SK-N-SH (cell line): Measurements from ENCODE around the gene KIAA1549. TPM values are rescaled to one million over a fixed set of nuclear protein-coding genes. Genes with fewer than 3 reads are reported as not detected.

ENCODE experiments used
- CTCF ChIA-PET: fragments of 300-600, 350-600 bp; formaldehyde crosslinking; extraction: SDS; loops from one replicate; lab custom pipeline; 2021; lab: Yijun Ruan, JAX
- POLR2A ChIA-PET: fragments of 350-600 bp; sonication (Branson Sonifier 250); formaldehyde crosslinking; extraction: SDS; loops from one replicate; lab custom pipeline; 2020; ENCODE audit warnings: antibody characterized with exemption, inconsistent platforms; lab: Yijun Ruan, JAX
- DNase-seq: peaks from one replicate; pipeline ENCODE4 v3.0.0; 2012
- H2AFZ ChIP-seq: fragments of 200-600 bp; sonication (generic); 2 replicates; pipeline ENCODE4 v1.8.1; 2016; ENCODE audit warnings: antibody characterized with exemption, mild to moderate bottlenecking, low read depth
- H3F3A ChIP-seq: fragments of 200-600 bp; sonication (generic); replicated peaks from 2 replicates; pipeline ENCODE3; 2016; ENCODE audit warnings: antibody characterized with exemption, mild to moderate bottlenecking; ENCODE audit not compliant: insufficient read depth
- H3K27ac ChIP-seq, 2 experiments: fragments of 200-500 bp in 1 of 2; fragments of 200-600 bp in 1 of 2; sonication (Bioruptor generic) in 1 of 2; sonication (generic), shearing (Covaris generic) in 1 of 2; 2 replicates each; pipeline versions ENCODE4 v1.5.1 to v1.6.1; 2014 to 2016; ENCODE audit warnings: low read depth in 2 of 2, inconsistent platforms in 1 of 2, low read length in 1 of 2, mild to moderate bottlenecking in 1 of 2, mixed read lengths in 1 of 2
- H3K27me3 ChIP-seq: fragments of 200-600 bp; sonication (generic), shearing (Covaris generic); 2 replicates; pipeline ENCODE4 v1.6.1; 2016; ENCODE audit warnings: mixed run types; ENCODE audit not compliant: insufficient read depth
- H3K36me3 ChIP-seq, 2 experiments: fragments of 200-500 bp in 1 of 2; fragments of 200-600 bp in 1 of 2; sonication (Bioruptor generic) in 1 of 2; sonication (generic) in 1 of 2; replicated peaks in 1 of 2; 2 replicates each; pipeline versions ENCODE3 to v1.5.1; 2014 to 2016; ENCODE audit warnings: low read length in 1 of 2, mild to moderate bottlenecking in 1 of 2; ENCODE audit not compliant: insufficient read depth in 2 of 2, control insufficient read depth in 1 of 2
- H3K4me1 ChIP-seq, 2 experiments: fragments of 200-500 bp in 1 of 2; fragments of 200-600 bp in 1 of 2; sonication (Bioruptor generic) in 1 of 2; sonication (generic), shearing (Covaris generic) in 1 of 2; 2 replicates each; pipeline versions ENCODE4 v1.5.1 to v1.6.1; 2014 to 2016; ENCODE audit warnings: low read depth in 1 of 2, low read length in 1 of 2, mixed run types in 1 of 2; ENCODE audit not compliant: insufficient read depth in 2 of 2, control insufficient read depth in 1 of 2
- H3K4me2 ChIP-seq: fragments of 200-600 bp; sonication (generic), shearing (Covaris generic); 2 replicates; pipeline ENCODE4 v1.6.1; 2017; ENCODE audit warnings: mixed run types
- H3K4me3 ChIP-seq, 2 experiments: fragments of 200-500 bp in 1 of 2; fragments of 200-600 bp in 1 of 2; sonication (Bioruptor generic) in 1 of 2; sonication (generic), shearing (Covaris generic) in 1 of 2; 2 replicates each; pipeline versions ENCODE4 v1.5.1 to v1.8.1; 2014 to 2016; ENCODE audit warnings: low read depth in 2 of 2, inconsistent platforms in 1 of 2, low read length in 1 of 2, mild to moderate bottlenecking in 1 of 2, mixed read lengths in 1 of 2, moderate library complexity in 1 of 2
- H3K79me2 ChIP-seq: fragments of 200-600 bp; sonication (generic); 2 replicates; pipeline ENCODE4 v1.8.1; 2017; ENCODE audit warnings: mild to moderate bottlenecking; ENCODE audit not compliant: insufficient read depth
- H3K9ac ChIP-seq: fragments of 200-600 bp; sonication (generic); 2 replicates; pipeline ENCODE4 v1.6.1; 2017; ENCODE audit warnings: mixed run types
- H3K9me2 ChIP-seq: fragments of 200-600 bp; sonication (generic); 2 replicates; pipeline ENCODE4 v1.6.1; 2017; ENCODE audit warnings: mixed run types
- H3K9me3 ChIP-seq: fragments of 200-600 bp; sonication (generic); 2 replicates; pipeline ENCODE4 v1.6.1; 2017; ENCODE audit warnings: mixed run types, mild to moderate bottlenecking, moderate library complexity
- H4K20me1 ChIP-seq: fragments of 200-600 bp; sonication (generic); 2 replicates; pipeline ENCODE4 v1.6.1; 2017; ENCODE audit warnings: mild to moderate bottlenecking, mixed run types; ENCODE audit not compliant: insufficient read depth
- CHD2 ChIP-seq: fragments of 150-350 bp; IDR thresholded peaks from 2 replicates; pipeline ENCODE4 v1.6.1; 2018; ENCODE audit warnings: low read length; ENCODE audit not compliant: partially characterized antibody
- CTCF ChIP-seq: fragments of 200-600 bp; sonication (generic); IDR thresholded peaks from 2 replicates; pipeline ENCODE4 v1.6.1; 2017; ENCODE audit warnings: antibody characterized with exemption, mild to moderate bottlenecking, moderate library complexity
- EP300 ChIP-seq, 2 experiments: IDR thresholded peaks; 2 replicates each; pipeline versions ENCODE4 v1.4.0 to v1.6.1; 2012; ENCODE audit warnings: borderline replicate concordance in 1 of 2, low read depth in 1 of 2, low read length in 1 of 2
- FOSL2 ChIP-seq: IDR thresholded peaks from 2 replicates; pipeline ENCODE4 v1.4.0; 2012; ENCODE audit warnings: low read depth, mild to moderate bottlenecking, moderate library complexity, borderline replicate concordance
- IRF3 ChIP-seq: fragments of 150-350 bp; IDR thresholded peaks from 2 replicates; pipeline ENCODE4 v1.6.1; 2016; ENCODE audit warnings: mild to moderate bottlenecking, low read depth, low read length
- MAX ChIP-seq: IDR thresholded peaks from 2 replicates; pipeline ENCODE4 v1.4.0; 2012; ENCODE audit warnings: low read depth
- NRF1 ChIP-seq: IDR thresholded peaks from 2 replicates; pipeline ENCODE4 v1.6.1; 2012; ENCODE audit warnings: low read depth, mild to moderate bottlenecking, low read length
- PBX3 ChIP-seq: IDR thresholded peaks from 2 replicates; pipeline ENCODE4; 2012
- POLR2AphosphoS5 ChIP-seq: IDR thresholded peaks from 2 replicates; pipeline ENCODE4 v1.6.1; 2012; ENCODE audit warnings: low read depth, low read length
- RCOR1 ChIP-seq: fragments of 150-350 bp; IDR thresholded peaks from 2 replicates; pipeline ENCODE4 v1.6.1; 2017; ENCODE audit warnings: antibody characterized with exemption, low read length
- RXRA ChIP-seq: IDR thresholded peaks from 2 replicates; pipeline ENCODE4 v1.4.0; 2012; ENCODE audit warnings: low read depth, mild to moderate bottlenecking, borderline replicate concordance
- TAF1 ChIP-seq: IDR thresholded peaks from 2 replicates; pipeline ENCODE4 v1.6.1; 2012; ENCODE audit warnings: low read depth, mild to moderate bottlenecking, low read length, moderate library complexity, borderline replicate concordance
- USF2 ChIP-seq: fragments of 150-350 bp; IDR thresholded peaks from 2 replicates; pipeline ENCODE4 v1.6.1; 2017; ENCODE audit warnings: antibody characterized with exemption, low read length, low read depth, borderline replicate concordance
- YY1 ChIP-seq: IDR thresholded peaks from 2 replicates; pipeline ENCODE4 v1.4.0; 2012; ENCODE audit warnings: low read depth, mild to moderate bottlenecking
- WGBS: methylation state at CpG from one replicate; pipeline ENCODE4 v1.1.6; 2017; ENCODE audit warnings: low lambda C conversion rate; 5-methylcytosine and 5-hydroxymethylcytosine counted together
- polyA plus RNA-seq, 3 experiments: library from polyadenylated mRNA; depleted of rRNA; stranded (reverse); fragments of >200 nt; gene quantifications; 2 replicates each; pipeline ENCODE4 v1.2.3, GENCODE V29; 2012

Gene KIAA1549
- polyA plus RNA-seq, 1 of the 3 experiments (the other 2 are of a cell fraction) = 3.6 TPM

GRCh38 chr7:138903186-138903820 is 77.9 kb downstream of the KIAA1549 start:
- DNase-seq = no peak
- H3K4me3 ChIP-seq = no peak overlapping the region
- CTCF ChIA-PET = interaction anchor here (0.7 to 2.5 kb wide), 4 partner anchors 11 to 172 kb away, joined by 3 to 13 read pairs (median 4); no protein-coding TSS in a partner anchor
- no peaks in the 10 kb centered on the region for H3K9me2 ChIP-seq
- no peaks in the 10 kb centered on the region for H3K79me2 ChIP-seq
- H3K4me2 ChIP-seq = no peak overlapping the region
- peaks cover 0 to 3% of the 10 kb centered on the region in 2 experiments; a peak in 1 of 4 replicates for H3K4me1 ChIP-seq
- peaks cover 31 to 59% of the 10 kb centered on the region in 2 experiments for H3K36me3 ChIP-seq
- H3K27ac ChIP-seq = no peak overlapping the region
- no peaks in the 10 kb centered on the region for H3K27me3 ChIP-seq
- H3K9me3 ChIP-seq = no peaks in the 10 kb centered on the region
- no peak for TF ChIP-seq PBX3
- TF ChIP-seq NRF1 = no peak
- TF ChIP-seq MAX = no peak
- TF ChIP-seq CHD2 = no peak
- TF ChIP-seq TAF1 = no peak
- TF ChIP-seq RCOR1 = no peak
- TF ChIP-seq USF2 = no peak
- TF ChIP-seq YY1 = no peak
- no peak for TF ChIP-seq IRF3
- TF ChIP-seq CTCF = no peak
- no peak for TF ChIP-seq POLR2AphosphoS5
- no peak for TF ChIP-seq FOSL2
- no peak for TF ChIP-seq RXRA
- TF ChIP-seq EP300 (IDR thresholded peaks at IDR 0.05; ENCODE audit: borderline replicate concordance in 1 of 2, low read depth in 1 of 2, low read length in 1 of 2) = no peak
- peaks cover 6% of the 10 kb centered on the region for H3F3A ChIP-seq
- H4K20me1 ChIP-seq = 0 out of 2 replicates have a peak, but pooled peaks cover 4% of the 10 kb centered on the region
- H2AFZ ChIP-seq = no peak overlapping the region
- WGBS = 98% methylated on average over 10 of the region's 10 CpGs
- no peak overlapping the region for H3K9ac ChIP-seq
- POLR2A ChIA-PET = no interaction called here
